AG09319 (cell line): Measurements from ENCODE around the gene CELSR1.
A peak's percentile ranks its signal among the peaks of the same experiment; 100 is the strongest.

ENCODE experiments used
- DNase-seq: peaks from one replicate; pipeline ENCODE4 v3.0.0-alpha.2; 2010; ENCODE audit warnings: low read depth; ENCODE audit errors: extremely low read depth
- CTCF ChIP-seq: IDR thresholded peaks from 2 replicates; pipeline ENCODE4 v1.5.1; 2011; ENCODE audit warnings: low read depth, mild to moderate bottlenecking, inconsistent platforms, low read length, moderate library complexity

The CELSR1 gene

GRCh38 chr22:46568102-46568809 is 30.8 kb upstream of the CELSR1 start:
- no peak for TF ChIP-seq CTCF
- DNase-seq: no peak

GRCh38 chr22:46567471-46567870 is 30.1 kb upstream of the CELSR1 start:
- no peak for DNase-seq
- no peak for TF ChIP-seq CTCF

GRCh38 chr22:46564084-46564714 is 26.8 kb upstream of the CELSR1 start:
- TF ChIP-seq CTCF: no peak
- DNase-seq: no peak

- peak; percentile 87 for TF ChIP-seq CTCF
- no peak for DNase-seq
These were observed 26.1 kb upstream of the CELSR1 start for GRCh38 chr22:46563381-46564083.

- DNase-seq: no peak
- no peak for TF ChIP-seq CTCF
These were observed 24.1 kb upstream of the CELSR1 start for GRCh38 chr22:46561435-46561905.

- no peak for DNase-seq
- no peak for TF ChIP-seq CTCF
These were observed 23.4 kb upstream of the CELSR1 start for GRCh38 chr22:46560696-46561295.
